ENCODE results near the gene CACTIN.

Gene CACTIN

GRCh38 chr19:3612901-3613741 lies 13.5 kb downstream of the CACTIN start:
- DNase-seq (ENCODE audit: low spot score), result no peak
- TF ChIP-seq CTCF (IDR thresholded peaks at IDR 0.05; ENCODE audit: extremely low read depth, missing control alignments), result no peak

DNA sequence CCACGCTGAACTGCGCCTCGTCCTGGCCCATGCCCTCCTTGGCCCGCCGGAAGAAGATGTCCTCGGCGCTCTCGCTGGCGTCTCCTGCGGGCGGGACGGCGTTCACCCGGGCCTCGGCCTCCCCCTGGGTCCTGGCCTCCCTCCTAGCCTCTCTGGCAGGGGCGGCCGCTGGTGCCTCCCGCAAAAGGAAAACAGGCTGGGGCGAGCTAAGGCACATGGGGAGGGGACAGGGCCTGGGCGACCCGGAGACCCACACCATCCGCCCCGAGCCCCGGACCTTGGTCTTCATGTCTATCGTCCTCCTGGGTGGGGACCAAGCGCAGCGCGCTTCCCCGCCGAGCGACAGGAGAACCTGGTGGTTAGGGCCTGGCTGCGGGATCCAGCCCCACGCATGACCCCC lies 14.3 kb downstream of the CACTIN start:
- TF ChIP-seq CTCF (IDR thresholded peaks at IDR 0.05; ENCODE audit: extremely low read depth, missing control alignments), result no peak
- DNase-seq (ENCODE audit: low spot score), result no peak

GRCh38 chr19:3611841-3612240 lies 14.7 kb downstream of the CACTIN start:
- DNase-seq (ENCODE audit: low spot score), result no peak

GRCh38 chr19:3610745-3611717 lies 15.6 kb downstream of the CACTIN start:
- TF ChIP-seq CTCF (IDR thresholded peaks at IDR 0.05; ENCODE audit: extremely low read depth, missing control alignments), result no peak
- no peak for DNase-seq (ENCODE audit: low spot score)

More at GRCh38 chr19:3611841-3612240, 14.7 kb downstream of the CACTIN start:
- TF ChIP-seq CTCF (IDR thresholded peaks at IDR 0.05; ENCODE audit: extremely low read depth, missing control alignments), result no peak

- no peak for DNase-seq (ENCODE audit: low spot score)
- no peak for TF ChIP-seq CTCF (IDR thresholded peaks at IDR 0.05; ENCODE audit: extremely low read depth, missing control alignments)
Measured at GRCh38 chr19:3609779-3610719, 16.5 kb downstream of the CACTIN start.

DNA sequence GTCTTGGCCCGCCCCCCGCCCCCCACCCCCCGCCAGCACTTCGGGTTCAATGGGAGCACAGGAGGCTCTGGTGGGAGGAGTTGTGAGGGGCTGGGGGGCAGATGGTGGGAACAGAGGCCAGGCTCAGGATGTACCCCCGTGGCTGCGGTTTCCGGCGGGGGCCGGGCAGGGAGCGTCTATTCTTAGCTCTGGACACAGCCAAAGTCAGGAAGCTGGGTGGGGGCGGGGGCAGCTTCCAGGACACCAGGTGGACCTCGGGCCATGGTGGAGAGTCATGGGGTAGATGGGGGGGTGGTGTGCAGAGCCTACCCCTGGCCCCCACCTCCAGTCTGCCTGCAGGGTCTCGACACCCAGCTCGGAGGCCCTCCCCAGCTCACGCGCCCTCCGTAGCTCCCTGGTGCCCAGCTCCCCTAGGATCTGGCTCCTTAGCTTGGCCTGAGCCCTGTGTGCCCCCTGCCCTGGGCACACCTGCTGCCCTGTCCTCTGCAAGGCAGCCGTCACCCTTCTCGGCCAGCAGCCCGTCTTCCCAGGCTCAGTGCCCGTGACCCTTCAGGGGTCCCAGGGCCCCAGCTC lies 17.8 kb downstream of the CACTIN start:
- no peak for TF ChIP-seq CTCF (IDR thresholded peaks at IDR 0.05; ENCODE audit: extremely low read depth, missing control alignments)
- no peak for DNase-seq (ENCODE audit: low spot score)
